Stimulated activated naive CD8-positive, alpha-beta T cell treated with anti-CD3 and anti-CD28 coated beads, Interleukin-15, Interleukin-2, amounts not matched to agents 100 U/mL and 50 U/mL, for 24 hours (primary cell): ENCODE measurements around the gene RENBP.

Source experiments
- ATAC-seq: fragments of 150-1000 bp; cut with Tn5 transposase; one replicate; pipeline ENCODE4 v1.10.0; 2021
- DNase-seq: peaks from one replicate; pipeline ENCODE4 v3.0.0; 2021

The RENBP gene

DNA sequence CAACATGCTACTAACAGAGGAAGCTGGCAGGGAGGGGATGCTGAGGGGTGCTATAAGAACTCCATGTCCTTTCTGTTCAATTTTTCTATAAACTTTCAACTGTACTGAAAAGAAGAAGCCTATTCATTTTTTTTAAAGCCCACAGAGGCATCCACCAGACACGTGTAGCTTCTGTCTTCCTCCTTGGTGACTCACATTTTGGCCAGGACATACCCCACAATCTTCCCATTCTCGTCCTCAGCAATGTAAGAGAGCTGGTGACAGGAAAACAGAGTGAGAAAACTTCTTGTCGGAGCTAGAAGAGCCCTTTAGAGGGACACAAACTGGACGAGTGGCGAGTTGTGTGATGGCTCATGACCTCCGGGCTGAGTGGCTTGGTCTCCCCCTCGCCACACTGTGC lies 10.7 kb downstream of the RENBP start:
- ATAC-seq (no peak), DNase-seq (no peak)

DNA sequence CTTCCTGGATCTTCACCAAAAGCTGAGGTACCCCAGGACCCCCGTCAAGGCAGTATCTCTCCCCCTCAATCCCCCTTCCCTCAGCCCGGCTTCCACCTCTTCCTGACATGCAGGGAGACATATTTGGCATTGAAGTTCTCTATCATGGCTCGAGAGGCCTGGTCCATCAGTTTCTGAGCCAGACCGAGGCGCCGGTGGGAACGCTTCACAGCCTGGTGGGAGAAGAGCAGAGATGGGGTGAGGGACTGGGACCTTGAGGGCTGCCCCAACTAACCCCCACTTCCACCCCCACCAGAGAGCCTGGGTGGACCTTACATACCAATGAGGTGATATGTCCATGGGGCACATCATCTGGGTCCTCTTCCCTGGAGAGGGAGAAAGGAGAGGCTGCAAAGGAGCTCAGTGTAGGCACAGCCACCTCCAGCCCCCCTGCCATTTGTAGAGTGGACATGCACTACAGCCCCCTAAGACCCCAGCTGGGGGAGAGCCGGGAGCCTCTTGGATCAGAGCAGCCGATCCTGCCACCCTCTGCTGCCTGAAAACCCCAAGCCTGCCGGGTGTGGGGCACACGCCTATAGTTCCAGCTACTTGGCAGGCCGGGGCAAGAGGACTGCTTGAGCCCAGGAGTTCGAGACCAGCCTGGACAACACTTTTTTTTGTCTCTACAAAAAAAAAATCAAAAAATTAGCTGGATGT lies 12.1 kb downstream of the RENBP start:
- no peak for DNase-seq
- no peak for ATAC-seq

DNA sequence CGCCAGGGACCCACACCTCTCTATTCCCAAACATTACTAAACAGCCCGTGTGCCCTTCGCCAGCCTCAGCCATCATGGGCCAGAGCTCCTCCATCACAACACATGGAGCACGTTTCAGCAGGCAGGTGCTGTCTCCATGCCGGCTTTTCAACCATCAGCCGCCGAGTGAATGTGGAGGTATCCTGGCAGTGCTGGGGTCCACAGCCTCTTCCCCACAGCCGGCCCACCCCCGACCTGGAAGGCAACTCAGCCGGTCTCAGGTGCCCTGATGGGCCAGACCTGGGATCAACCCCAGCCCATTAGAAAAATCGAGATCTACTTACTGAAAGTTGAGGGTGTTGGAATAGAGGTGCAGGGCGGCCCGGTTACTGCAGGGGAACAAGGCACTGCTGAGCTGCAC lies 12.7 kb downstream of the RENBP start:
- DNase-seq (no peak), ATAC-seq (no peak)

DNA sequence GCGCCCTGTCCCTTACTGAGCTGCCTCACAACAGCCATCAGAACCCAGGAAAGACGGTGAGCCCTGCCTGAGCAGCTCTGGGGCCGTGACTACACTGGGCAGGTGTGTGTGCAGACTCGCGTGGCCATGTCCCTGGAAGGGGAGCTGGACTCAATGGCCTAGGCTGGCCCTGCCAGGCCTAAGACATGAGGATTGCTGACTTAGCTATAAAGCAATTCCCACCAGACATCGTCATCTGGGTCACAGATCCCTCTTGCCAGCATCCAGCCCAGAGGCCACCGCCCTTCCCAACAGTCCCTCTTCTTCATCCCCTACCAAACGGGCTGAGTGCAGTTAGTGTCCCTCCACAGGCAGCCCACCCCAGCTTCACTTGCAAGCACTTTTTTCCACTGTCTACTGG lies 13.3 kb downstream of the RENBP start:
- DNase-seq = no peak
- ATAC-seq = no peak

DNA sequence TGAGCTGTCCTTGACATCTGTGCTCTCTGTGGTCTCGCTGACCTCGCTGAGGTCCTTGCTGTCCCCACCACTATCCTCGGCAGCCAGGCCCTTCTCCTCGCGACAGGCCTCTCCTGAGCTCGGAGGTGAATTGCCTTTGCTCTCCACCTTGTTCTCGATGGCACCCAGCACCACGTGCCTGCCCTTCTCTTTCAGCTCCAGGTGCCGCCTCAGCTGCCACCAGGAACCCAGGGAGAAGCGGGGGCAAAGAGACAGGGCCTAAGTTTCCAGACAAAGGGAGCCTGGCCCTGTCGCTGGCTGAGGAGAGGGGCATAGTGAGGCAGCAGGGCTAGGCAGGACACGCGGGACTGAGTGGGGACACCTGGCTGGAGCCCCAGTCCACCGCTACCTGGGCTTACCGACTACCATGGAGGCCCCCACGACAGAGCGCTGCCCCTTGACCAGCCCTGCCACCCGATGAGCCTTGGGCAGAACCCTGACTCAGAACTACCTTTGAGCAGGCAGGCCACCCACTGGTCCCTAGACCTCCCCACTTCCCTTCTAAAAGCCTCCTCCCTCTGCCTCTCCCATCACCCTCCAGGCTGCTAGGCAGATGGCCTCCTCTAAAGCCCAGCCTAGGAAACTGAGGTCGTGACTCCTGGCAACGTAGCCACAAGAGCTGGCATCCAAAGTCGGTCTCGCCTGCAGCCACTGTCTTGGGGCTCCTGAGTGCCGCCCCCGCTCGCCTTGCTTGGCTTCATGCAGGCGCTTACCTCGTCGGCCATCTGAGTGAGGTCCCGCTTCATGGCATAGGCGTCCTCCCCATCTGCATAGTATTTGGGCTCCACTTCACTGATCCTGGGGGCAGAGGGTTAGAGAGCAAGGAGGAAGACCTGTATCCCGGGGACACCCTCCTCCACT lies 14.2 kb downstream of the RENBP start:
- no peak for ATAC-seq
- DNase-seq = no peak

DNA sequence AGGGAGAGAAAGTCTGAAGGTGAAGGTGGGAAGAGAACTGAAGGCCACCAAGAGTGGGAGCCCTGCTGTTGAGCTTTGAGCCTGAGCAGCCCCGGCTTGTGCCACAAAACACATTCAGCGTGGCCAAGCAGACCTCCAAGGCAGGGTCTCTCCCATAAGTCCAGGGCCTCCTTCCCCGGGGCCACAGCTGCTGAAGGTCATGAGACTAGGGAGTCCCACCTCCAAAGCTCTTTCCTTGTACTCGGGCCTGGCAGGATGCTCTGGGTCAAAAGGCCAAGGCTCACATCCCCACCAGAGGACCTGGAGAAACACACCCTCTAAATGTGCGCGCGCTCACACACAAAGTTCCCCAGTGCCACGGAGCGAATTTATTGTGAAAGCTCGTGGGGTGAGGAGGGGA lies 14.9 kb downstream of the RENBP start:
- ATAC-seq (no peak), DNase-seq (no peak)

DNA sequence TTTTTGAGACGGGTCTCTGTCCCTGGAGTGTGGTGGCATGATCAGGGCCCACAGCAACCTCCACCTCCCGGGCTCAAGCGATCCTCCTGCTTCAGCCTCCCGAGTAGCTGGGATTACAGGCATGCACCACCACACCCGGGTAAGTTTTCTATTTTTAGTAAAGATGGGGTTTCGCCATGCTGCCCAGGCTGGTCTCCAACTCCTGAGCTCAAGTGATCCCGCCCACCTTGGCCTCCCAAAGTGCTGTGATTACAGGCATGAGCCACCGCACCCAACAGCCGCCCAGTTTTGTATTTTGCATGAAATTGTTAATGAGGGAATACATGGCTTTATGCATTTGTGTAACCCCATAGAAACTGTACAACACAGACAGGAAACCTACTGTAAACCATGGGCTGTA lies 15.6 kb downstream of the RENBP start:
- ATAC-seq = no peak
- DNase-seq = no peak

DNA sequence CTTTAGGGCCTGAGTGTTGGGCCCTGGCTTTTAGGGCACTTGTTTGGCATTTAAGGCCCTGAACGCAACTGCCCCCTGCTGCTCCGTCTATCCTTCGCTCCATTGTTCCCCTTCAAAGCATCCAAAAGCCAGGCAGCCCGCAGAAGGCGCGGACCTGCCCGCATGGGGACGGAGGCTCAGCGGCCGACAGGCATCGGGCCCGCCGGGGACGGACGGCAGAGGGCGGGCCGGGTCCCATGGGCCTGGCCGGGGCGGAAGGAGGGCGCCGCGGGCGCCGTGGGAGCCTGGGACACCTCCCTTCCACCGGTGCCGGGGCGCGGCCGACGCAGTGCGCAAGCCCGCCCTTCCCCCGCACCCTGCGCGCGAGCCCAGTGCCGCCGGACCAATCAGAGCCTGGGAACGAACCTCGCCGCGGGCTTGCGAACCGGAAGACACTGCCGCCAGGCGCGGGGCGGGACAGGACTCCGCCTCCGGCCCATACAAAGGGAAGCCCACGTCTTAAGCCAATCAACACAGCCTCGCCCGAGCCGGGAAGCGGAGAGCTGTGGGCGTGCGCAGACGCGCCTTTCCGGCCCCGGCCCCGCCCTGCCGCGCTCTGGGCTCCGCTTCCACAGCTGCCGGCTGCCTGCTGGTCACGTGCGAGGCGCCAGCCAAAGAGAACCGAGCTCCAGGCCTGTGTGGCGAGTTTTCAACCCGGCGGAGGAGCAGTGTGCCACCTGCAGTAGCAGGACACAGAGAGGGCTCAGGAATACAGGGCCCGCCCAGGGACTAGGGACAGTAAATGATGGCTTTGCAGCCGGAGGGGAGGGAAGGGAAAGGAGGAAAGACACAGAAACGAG lies 16.3 kb downstream of the RENBP start:
- peak; percentile 71 for ATAC-seq
- DNase-seq = peak; percentile 90

DNA sequence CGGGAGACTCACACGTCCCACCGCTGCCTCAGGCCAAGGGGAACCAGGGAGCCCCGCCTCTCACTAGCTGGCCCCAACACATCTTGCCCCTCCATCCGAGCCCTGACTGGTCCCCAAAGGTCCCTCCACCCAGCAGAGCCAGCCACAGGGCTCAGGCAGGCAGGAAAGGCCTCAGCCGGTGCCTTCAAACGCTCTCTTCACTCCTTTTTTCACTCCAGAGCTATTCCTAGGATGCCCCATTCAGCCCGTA lies 16.8 kb downstream of the RENBP start:
- peak; percentile 0 for ATAC-seq
- no peak for DNase-seq

DNA sequence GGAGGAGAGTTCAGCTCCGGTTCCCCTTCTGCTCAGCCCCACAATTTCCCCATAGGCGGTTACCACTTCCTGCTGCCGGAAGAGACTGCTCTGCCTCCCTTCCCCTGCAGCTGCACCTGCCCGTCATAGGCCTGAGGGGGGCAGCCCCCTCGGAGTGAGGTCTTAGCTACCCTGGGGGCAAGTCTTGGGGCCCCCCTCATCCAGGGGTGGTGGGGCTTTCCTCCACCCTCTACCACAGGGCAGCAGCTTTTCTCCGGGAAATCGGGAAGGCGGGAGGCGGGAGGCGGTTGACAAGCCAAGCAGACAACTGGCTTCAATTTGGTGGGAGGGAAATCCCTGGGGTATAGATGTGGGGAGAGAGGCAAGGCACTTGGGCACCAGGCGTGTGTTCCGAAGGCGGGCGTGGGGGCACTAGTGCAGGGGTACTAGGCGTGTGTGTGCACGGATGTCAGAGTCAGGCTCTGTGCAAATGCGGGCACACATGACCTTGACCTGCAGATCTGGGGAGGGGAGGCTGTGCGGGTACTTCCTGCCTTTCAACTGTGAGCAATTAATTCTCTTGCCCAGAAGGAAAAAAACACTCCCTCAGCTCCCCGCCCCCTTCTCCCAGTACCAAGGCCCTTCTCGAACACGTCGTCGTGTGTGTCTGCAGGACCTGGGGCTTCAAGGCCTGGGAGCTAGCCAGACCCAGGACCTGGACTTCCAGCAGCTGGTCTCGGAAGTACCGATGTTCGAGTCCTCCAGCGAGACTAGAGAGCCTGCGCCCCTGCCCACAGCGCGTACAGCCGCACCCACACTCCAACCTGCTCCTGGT lies 17.4 kb downstream of the RENBP start:
- DNase-seq (peak; percentile 76), ATAC-seq (peak; percentile 47)

DNA sequence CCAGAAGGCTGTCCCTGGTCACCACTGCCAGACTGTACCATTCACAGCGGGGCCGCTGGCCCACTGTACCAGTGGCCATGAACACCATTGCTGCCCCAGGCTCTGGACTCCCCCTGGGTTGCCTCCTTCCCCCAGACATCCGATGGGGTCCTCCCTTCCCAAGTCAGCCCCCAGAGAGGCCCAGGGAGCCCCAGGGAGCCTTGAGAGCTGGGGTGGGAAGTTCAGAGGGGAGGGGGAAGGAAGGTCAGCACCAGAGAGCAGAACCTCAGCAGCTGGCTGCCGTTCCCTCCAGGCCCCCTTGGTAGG lies 17.9 kb downstream of the RENBP start:
- ATAC-seq = peak; percentile 1
- DNase-seq = no peak

DNA sequence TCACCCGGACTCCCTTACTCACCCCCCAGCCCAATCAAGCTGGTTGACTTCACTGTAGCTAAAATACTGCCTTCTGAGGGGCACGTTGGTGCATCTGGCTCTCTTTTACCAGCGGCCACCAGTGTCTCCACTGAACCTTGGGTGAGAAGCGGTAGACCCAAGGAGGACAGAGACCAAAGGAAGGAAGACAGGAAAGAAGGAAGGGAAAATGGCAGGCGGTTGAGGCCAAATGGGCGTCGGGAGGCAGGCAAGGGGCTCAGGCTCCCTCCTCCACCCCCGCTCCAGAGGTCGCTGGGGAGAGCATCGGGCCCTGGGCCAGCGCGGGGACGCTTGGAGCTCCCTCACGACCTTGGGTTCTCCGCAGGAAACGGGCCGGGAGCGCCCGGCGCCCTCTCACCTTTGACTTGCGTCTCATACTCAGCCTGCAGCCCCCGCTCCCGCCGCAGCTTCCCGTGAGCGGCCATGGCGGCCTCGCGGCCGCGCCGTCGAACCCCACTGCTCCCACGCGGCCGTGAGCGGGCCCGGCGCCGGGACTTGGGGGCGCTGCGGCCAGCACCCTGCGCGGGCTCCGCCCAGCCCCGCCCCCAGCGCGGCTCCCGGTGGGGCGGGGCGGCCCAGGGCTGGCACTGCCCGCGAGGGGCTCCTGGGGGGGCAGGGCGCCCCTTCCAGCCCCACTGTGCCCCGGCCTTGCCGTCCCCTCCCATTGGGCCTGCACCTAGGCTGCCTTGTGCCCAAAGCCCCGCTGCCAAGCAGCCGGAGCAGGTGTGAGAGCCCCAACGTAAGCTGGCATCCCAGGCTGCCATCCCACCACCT lies 18.5 kb downstream of the RENBP start, which contains the start of gene ARHGAP4:
ARHGAP4 (minus strand) TSS at position 526 of the 813 bp plus-strand sequence; CDS start at position 464, 62 bp downstream.
- peak; percentile 9 for ATAC-seq
- peak; percentile 66 for DNase-seq

DNA sequence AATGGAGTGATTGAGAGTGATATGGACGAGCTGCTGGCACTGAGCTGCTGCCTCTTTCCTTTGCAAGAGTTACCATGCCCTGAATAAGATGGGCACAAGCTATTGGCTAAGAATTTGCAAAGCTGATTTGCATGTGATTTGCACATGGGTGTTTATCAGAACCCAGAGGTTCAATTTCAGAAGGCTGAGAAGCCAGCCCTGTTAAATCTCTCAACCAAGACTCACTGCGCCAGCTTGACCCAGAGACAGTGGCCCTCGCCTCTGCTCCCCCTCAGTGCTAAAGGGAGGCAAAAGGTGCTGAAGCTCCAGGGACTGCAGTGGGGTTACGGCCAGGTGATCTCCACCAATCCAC lies 19.1 kb downstream of the RENBP start:
- ATAC-seq (no peak), DNase-seq (no peak)

DNA sequence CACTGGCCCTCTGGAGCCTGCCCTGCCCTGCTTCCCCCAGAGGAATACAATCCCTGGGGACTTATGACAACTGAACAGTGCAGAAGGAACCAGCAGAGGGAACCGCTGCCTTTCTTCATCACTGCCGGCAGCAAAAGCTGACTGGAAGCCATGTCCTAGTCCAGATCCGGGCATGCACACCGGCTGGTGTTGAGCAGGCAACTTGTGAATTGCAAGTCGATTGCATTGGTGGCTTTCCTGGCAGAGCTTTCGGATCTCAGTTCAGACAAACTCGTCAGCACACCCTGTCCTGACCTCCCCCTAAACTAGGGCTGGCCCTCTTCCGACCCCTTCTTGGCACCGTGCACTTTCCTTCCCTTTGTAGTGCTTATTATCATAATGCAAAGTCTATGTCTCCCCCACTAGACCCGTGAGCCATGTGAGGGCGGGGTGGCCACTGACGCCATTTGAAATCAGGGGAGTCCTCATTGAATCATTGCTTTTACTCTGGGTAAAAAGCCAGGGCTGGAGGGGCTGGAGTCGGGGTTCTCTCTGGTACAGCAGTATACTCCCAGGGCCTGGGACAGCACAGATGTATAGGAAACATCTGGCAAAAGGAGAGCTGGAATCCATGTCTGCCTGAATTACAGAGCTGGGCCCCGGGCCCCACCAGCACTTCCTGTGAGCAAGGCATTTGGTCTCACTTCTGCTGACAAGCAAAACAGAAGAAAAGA lies 20.1 kb downstream of the RENBP start:
- DNase-seq = no peak

DNA sequence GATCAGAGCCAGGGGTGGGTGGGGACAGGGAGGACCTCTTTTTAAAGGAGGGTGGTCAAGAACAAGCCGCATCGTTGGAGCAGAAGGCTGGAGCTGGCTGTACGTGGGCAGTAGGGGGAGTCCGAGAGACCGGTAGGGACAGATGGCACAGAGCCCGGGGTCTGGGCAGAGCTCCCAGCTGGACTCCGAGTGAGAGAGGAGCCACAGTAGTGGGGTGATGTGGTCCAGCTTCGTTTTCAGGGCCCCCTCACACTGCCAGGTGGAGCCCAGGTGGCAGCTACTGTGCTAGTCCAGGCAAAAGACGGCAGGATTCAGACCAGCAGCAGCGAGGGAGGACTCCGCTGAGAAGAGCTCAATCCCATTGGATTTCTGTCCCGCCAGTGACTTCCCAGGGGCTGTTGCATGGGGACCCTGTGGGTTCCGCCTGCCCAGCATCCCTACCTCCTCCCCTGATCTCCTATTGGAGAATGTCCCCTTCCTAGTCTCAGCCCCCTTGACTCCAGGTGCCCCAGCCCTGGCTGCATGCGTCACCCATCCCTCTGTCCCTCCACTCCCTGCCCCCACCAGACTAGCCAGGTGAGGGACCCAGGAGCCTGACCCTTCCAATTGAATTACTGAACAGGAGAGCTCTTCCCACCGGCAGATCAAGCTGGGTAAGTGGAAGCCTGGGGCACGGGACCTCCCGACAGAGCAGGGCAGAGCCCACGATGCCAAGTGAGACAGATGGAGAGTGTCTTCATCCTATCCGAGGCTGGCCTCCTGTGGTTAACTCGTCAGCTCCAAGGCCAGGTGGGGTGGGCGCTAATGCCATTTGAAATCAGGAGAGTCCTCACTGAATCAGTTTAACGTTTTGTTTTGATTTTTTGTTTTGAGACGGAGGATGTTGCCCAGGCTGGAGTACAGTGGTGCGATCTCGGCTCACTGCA lies 21.2 kb downstream of the RENBP start:
- no peak for DNase-seq

More for the DNA sequence above, 20.1 kb downstream of the RENBP start:
- no peak for ATAC-seq

DNA sequence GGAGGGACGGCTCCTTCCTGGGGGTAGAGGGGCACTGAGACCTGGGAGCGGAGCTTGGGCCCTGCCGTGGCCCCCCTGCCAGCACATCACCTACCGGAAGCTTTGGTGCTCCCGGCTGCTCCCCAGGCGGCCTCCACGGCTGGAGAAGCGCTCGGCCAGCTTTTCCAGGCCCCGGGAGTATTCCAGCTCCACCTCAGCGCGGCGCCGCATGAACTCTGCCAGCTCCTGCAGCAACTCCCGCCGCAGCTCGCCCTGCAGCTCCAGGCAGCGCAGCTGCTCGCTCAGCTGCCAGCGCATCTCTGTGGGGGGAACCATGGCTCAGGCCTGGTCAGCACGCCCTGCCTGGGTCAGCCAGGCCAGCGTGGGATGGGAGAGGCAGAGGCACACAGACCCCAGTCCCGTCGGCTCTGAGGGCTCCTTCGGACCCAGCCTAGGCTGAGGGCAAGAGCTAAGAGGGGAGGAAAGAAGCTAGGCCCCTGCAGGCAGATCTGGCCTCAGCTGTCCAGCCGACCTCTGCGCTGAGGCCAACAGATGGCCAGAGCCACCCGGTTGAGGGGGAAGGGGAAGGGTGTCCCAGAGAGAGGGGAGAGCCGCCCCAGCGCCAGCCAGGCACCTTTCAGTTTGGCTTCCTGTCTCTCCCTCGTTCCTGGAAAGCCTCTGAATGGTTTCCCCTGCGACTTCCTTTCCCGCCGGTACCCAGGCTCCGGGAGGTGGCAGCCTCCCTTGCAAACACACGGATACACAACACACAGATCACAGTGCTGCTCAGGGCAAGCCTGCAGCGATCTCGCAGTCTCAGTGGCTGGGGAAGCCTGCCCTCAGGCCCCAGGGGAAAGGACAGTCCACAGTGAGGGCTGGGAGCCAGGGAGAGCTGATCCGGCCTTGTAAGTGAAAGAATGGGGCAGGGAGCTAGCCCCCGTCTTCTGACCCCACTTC lies 22.7 kb downstream of the RENBP start:
- DNase-seq = no peak

More for the DNA sequence above, 21.2 kb downstream of the RENBP start:
- ATAC-seq = no peak

DNA sequence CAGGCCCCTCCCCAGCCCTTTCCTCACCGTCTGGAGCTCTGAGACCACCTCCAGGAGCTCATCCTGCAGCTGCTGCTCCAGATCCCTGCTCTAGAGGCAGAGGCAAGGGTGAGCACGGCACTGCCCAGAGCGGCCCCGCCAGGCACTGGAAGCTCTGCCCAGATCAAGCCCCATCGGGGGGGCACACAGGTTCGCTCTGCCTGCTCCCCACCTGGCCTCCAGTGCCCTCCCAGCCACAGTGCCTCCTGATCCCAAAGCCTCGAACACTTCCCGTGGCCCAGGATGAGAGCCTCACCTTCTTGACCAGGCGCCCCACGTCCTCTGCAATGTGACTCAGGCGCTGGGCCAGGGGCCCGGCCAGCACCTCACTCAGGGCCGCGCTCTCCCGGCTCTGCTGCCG lies 23.4 kb downstream of the RENBP start:
- ATAC-seq = no peak
- DNase-seq = no peak

More for the DNA sequence above, 22.7 kb downstream of the RENBP start:
- no peak for ATAC-seq

DNA sequence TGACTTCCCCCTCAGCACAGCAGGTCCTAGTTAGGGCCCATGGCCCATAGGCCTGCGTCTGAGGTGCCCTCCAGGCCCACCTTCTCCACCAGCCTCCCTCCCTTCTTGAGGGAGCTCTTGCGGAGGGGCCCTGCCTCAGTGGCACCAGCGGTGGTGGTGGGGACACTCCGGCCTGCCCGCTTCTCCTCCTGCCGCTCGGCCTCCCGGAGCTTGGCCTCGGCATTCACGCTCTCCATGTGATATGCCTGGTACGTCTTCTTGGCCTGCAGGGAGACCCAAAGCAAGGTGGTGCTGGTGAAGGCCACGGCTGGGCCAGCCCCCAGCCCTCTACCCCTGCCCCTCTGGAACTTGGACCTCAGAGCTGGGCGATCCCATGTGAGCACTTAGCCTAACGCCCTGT lies 23.9 kb downstream of the RENBP start:
- no peak for ATAC-seq

More for the DNA sequence above, 23.9 kb downstream of the RENBP start:
- DNase-seq = no peak
